Smooth muscle cell (in vitro differentiated cells): ENCODE data around the gene TRAF3IP1. TPM values are rescaled to one million over a fixed set of nuclear protein-coding genes. Genes with fewer than 3 reads are reported as not detected.

ENCODE experiments used
- DNase-seq: peaks from one replicate; lab custom pipeline; 2025; ENCODE audit not compliant: unreplicated experiment; lab: John Stamatoyannopoulos, UW
- H2AFZ ChIP-seq: fragments of 200-600 bp; sonication (generic); 2 replicates; pipeline ENCODE4 v1.6.0; 2016; ENCODE audit warnings: antibody characterized with exemption, low read depth, mild to moderate bottlenecking
- H3F3A ChIP-seq: fragments of 200-600 bp; sonication (generic); 2 replicates; pipeline ENCODE4 v1.6.0; 2017; ENCODE audit warnings: antibody characterized with exemption, low read depth
- H3K27ac ChIP-seq: fragments of 200-600 bp; sonication (generic); 2 replicates; pipeline ENCODE4 v1.5.1; 2016; ENCODE audit warnings: low read depth, mild to moderate bottlenecking
- H3K27me3 ChIP-seq: fragments of 200-600 bp; sonication (generic); 2 replicates; pipeline ENCODE4 v1.6.1; 2016; ENCODE audit warnings: low read depth, mild to moderate bottlenecking
- H3K36me3 ChIP-seq: fragments of 200-600 bp; sonication (generic); 2 replicates; pipeline ENCODE4 v1.5.1; 2016; ENCODE audit warnings: low read depth
- H3K4me1 ChIP-seq: fragments of 200-600 bp; sonication (generic); 2 replicates; pipeline ENCODE4 v1.5.1; 2016; ENCODE audit warnings: low read depth
- H3K4me2 ChIP-seq: fragments of 200-600 bp; sonication (generic); 2 replicates; pipeline ENCODE4 v1.6.0; 2016; ENCODE audit warnings: mild to moderate bottlenecking
- H3K4me3 ChIP-seq: fragments of 200-600 bp; sonication (generic); 2 replicates; pipeline ENCODE4 v1.5.1; 2016; ENCODE audit warnings: mild to moderate bottlenecking
- H3K79me2 ChIP-seq: fragments of 200-600 bp; sonication (generic); 2 replicates; pipeline ENCODE4 v1.6.0; 2016; ENCODE audit warnings: low read depth, mild to moderate bottlenecking
- H3K9ac ChIP-seq: fragments of 200-600 bp; sonication (generic); 2 replicates; pipeline ENCODE4 v1.6.0; 2016; ENCODE audit warnings: low read depth
- H3K9me3 ChIP-seq: fragments of 200-600 bp; sonication (generic); replicated peaks from 2 replicates; pipeline ENCODE4 v1.5.1; 2016; ENCODE audit warnings: low read depth
- H4K20me1 ChIP-seq: fragments of 200-600 bp; sonication (generic); 2 replicates; pipeline ENCODE4 v1.6.0; 2016; ENCODE audit warnings: low read depth
- CTCF ChIP-seq: fragments of 200-600 bp; sonication (generic); IDR thresholded peaks from 2 replicates; pipeline ENCODE4 v1.5.1; 2017; ENCODE audit warnings: borderline replicate concordance, mild to moderate bottlenecking, antibody characterized with exemption; ENCODE audit not compliant: insufficient read depth, poor library complexity, severe bottlenecking
- WGBS: methylation state at CpG from one replicate; pipeline ENCODE4 v1.1.7; 2016; ENCODE audit warnings: low lambda C conversion rate; 5-methylcytosine and 5-hydroxymethylcytosine counted together
- polyA plus RNA-seq: library from polyadenylated mRNA; unstranded; fragments of >200 nt; fragmentation: Nextera tagmentation; extraction: Ambion mirVana; gene quantifications from 2 replicates; pipeline ENCODE4 v1.2.1, GENCODE V29; 2016
- total RNA-seq: library from RNA; depleted of rRNA; stranded (reverse); fragments of >200 nt; gene quantifications from 2 replicates; pipeline ENCODE4 v1.2.3, GENCODE V29; 2014

TRAF3IP1 gene
- total and polyA plus RNA-seq, 2 experiments from 2014 or later = 5.3 to 7.5 TPM

- no peaks in the 10 kb centered on the region for H3K27me3 ChIP-seq
- no peak for DNase-seq
- 81% methylated on average over 9 of the region's 9 CpGs for WGBS
- H3K9me3 ChIP-seq = no peaks in the 10 kb centered on the region
- H3K27ac ChIP-seq = no peak overlapping the region
- no peak overlapping the region for H3K4me3 ChIP-seq
- TF ChIP-seq CTCF = no peak
- peaks cover 10% of the 10 kb centered on the region for H3F3A ChIP-seq
- no peak overlapping the region for H3K4me2 ChIP-seq
- H4K20me1 ChIP-seq = no peaks in the 10 kb centered on the region
- H3K79me2 ChIP-seq = peaks cover 16% of the 10 kb centered on the region
- peaks cover 34% of the 10 kb centered on the region for H3K4me1 ChIP-seq
- no peaks in the 10 kb centered on the region for H3K36me3 ChIP-seq
- no peak overlapping the region for H2AFZ ChIP-seq
- H3K9ac ChIP-seq = no peak overlapping the region
Observed at GRCh38 chr2:238423561-238424312, 103.4 kb downstream of the TRAF3IP1 start.

- H3K4me3 ChIP-seq = no peak overlapping the region
- no peak overlapping the region for H3K4me2 ChIP-seq
- H3K79me2 ChIP-seq = peaks cover 21% of the 10 kb centered on the region
- TF ChIP-seq CTCF = no peak
- peaks cover 34% of the 10 kb centered on the region for H3K4me1 ChIP-seq
- no peaks in the 10 kb centered on the region for H3K36me3 ChIP-seq
- no peak overlapping the region for H2AFZ ChIP-seq
- no peaks in the 10 kb centered on the region for H3K9me3 ChIP-seq
- no peak overlapping the region for H3K9ac ChIP-seq
- H3K27ac ChIP-seq = no peak overlapping the region
- no peak for DNase-seq
- H3K27me3 ChIP-seq = no peaks in the 10 kb centered on the region
- WGBS = 94% methylated on average over 3 of the region's 3 CpGs
- no peaks in the 10 kb centered on the region for H4K20me1 ChIP-seq
- H3F3A ChIP-seq = peaks cover 10% of the 10 kb centered on the region
Observed at GRCh38 chr2:238424313-238424700, 104.0 kb downstream of the TRAF3IP1 start.

GRCh38 chr2:238425505-238425978, 105.2 kb downstream of the TRAF3IP1 start:
- Histone ChIP-seq H3K4me2 (peak overlapping the region; percentile 99), H3K27me3 (no peaks in the 10 kb centered on the region), H3K79me2 (peaks cover 34% of the 10 kb centered on the region), H4K20me1 (peaks cover under 1% of the 10 kb centered on the region), H2AFZ (no peak overlapping the region), H3K4me1 (peaks cover 30% of the 10 kb centered on the region), H3K36me3 (no peaks in the 10 kb centered on the region), H3K4me3 (no peak overlapping the region), H3K9me3 (no peaks in the 10 kb centered on the region), H3K27ac (peak overlapping the region; percentile 94), H3F3A (peaks cover 8% of the 10 kb centered on the region), H3K9ac (peak overlapping the region; percentile 5)
- WGBS = 80% methylated on average over 16 of the region's 16 CpGs
- no peak for TF ChIP-seq CTCF
- DNase-seq = no peak
